Globus pallidus (tissue), 1 donor: Measurements from ENCODE around the gene COL6A2.
"Not testable (repeated sequence)": the region's sequence is repeated elsewhere in the genome, so short reads cannot be mapped to it uniquely, and the experiment has no call there.

Experiments used
- DNase-seq: peaks from one replicate; pipeline ENCODE4 v3.0.0-alpha.2; 2015; ENCODE audit warnings: low spot score

The COL6A2 gene

DNA sequence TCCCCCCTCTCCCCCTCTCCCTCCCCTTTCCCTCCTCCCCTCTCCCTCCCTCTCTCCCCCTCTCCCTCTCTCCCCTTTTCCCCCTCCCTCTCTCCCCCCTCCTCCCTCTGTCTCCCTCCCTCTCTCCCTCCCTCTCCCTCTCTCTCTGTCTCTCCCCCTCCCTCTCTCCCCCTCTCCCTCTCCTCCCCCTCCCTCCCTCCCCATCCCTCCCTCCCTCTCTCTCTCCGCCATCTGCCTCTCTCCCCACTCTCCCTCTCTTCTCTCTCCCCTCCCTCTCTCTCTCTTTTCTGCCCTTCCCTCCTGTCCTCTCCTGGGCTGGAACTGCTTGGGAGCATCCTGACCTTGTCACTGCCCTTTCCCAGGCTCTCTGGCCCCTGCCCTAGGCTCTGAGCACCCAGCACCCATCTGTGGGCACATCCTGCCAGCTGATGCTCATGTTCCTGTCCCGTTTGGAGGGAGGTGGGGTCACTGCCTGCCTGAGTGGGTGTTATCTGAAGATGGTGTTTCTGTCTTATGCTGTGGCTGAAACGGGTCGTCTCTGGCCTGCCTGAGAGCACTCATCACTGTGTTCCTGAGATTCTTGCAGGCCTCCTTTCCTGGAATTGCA, 46.7 kb downstream of the COL6A2 start:
- peak; percentile 56 for DNase-seq

DNA sequence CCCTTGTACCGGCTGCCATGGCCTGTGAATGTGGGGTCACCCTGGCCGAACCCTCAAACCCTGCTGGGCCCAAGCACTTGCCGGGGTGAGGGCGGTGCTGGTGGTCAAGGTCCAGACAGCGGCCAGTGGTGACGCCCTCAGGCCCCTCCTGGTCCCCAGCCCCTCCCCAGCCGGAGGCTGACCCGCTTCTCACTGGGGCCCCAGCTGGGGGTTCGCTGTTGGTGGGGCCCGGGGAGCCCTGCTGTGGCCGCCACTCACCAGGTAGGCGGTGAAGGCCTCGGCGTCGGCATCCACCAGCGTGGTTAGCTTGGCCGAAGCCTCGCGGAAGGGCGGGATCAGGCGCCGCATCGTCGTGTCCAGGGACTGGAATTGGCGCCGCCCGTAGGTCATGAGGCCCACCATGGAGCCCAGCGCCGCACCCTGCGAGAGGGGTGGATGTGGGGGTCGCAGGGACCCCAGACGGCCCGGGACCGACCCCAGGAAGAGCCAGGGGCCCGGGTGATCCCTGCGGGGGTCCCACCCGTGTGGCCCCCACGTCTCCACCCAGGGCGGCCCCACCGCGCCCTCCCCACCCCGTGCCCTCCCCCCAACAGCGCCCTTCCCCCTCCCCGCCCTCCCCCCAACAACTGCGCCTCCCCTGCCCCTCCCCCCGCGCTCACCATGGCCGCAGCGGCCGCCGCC, 47.4 kb downstream of the COL6A2 start:
- DNase-seq, result no peak

- no peak for DNase-seq
These were observed 48.2 kb downstream of the COL6A2 start for GRCh38 chr21:46145840-46146691.

GRCh38 chr21:46146856-46147255, 48.9 kb downstream of the COL6A2 start:
- DNase-seq, result no peak

DNA sequence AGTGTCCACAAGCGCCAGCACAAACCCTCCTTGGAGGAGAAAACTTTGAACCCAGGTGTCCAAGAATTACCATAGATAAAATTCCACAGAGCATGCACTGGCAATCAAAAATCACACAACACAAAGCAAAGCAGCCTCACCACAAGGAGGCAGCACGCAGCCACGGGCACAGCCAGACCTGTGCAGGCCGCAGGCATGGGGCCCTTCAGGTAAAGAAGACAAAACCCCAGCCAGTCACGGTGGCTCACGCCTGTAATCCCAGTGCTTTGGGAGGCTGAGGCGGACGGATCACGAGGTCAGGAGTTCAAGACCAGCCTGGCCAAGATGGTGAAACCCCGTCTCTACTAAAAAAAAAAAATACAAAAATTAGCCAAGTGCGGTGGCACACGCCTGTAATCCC, 49.5 kb downstream of the COL6A2 start:
- not testable (repeated sequence) for DNase-seq

GRCh38 chr21:46148106-46148505, 50.2 kb downstream of the COL6A2 start:
- no peak for DNase-seq

GRCh38 chr21:46149205-46149901, 51.4 kb downstream of the COL6A2 start:
- DNase-seq, result no peak

DNA sequence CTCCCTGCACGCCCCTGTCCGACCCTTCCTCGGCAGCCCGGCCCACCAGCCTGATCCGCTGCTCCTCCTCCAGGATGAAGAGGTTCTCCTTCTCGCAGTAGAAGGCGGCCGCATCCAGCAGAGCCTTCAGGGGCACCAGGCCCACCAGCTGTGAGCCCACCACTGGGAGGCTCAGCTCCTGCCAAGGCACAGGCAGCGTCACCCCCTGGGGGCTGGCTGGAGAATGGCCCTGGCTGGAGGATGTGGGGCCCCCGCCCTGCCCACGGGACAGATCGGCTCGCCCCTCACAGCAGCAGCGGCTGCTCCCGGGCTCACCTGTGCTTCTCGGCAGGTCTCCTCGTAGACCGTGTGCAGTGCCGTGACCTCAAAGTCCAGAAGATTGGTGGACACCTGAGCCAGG, 52.2 kb downstream of the COL6A2 start:
- no peak for DNase-seq

GRCh38 chr21:46150491-46151121, 52.7 kb downstream of the COL6A2 start:
- DNase-seq, result peak; percentile 60

DNA sequence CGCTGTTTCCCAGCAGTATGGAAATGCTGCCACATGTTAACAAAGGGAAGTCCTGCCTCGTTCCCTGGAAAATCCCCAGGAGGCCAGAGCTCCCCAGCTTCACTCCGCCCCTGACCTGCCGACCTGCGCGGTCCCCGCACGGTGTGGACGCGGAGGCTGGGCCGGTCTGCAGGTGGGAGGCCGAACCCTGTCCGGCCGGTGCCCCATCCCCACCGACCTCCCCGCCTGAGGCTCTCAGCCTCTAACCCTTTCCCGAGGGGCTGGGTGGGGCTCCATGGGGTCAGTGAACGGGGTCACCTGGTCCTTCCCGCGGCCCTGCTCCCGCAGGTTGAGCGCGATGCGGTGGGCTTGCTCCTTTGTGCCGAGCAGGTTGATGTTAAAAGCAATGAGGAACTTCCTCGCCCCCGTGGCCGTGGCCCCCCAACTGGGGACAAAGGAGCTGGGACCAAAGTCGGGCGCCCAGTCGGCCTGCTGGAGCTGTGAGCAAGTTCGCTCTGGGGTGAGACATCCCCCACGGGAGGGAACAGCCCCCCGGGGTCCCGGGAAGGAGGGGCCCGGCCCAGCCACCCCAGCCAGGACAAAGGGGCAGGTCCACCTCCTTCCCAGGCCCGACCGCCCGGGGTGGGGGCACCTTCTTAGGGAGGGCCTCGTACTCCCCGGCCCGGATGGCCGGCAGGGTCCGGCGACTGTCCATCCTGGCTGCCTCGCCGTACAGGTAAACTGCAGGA, 53.5 kb downstream of the COL6A2 start:
- DNase-seq, result no peak

DNA sequence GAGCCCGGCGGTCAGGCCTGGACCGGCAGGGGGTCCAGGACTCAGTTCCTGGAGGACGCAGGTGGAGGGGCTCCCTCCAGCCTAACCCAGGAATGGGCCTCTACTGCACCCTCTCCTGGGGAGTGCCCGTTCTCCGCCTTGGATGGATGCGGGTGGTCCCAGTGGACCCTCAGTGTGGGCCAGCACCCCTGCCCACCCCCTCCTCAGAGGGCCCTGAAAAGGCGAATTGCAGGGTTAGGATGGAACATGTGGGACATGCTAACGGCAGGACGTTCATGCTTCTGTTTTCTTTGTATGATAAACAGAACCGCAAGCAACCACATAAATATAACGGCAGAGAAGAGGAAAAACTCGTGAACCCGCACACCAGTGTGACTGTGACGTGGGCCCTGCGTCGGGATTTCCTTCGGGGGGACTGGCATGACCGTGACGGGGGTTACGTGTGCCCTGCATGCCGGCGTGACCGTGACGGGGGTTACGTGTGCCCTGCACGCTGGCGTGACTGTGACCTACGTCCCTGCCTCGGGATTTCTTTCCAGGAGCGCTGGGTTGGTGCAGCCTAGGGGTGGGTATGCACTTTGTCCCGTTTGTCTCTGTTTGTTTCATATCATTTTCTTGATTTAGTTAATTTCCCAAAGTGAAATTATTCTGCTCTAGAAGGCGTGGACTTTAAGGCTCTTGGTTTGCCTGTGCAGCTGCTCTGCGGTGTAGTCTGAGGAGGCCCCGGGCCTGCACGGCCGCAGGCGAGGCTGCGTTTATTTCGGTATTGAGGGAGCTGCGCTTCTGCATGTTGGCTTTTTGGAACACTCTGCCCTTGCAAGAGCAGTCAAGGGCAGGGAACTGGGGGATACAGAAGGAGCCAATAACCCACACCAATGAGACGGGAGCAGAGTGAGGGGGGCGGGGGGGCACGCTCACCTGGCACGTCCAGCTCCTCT, 54.3 kb downstream of the COL6A2 start:
- no peak for DNase-seq

GRCh38 chr21:46152927-46153246, 55.0 kb downstream of the COL6A2 start:
- DNase-seq, result no peak

DNA sequence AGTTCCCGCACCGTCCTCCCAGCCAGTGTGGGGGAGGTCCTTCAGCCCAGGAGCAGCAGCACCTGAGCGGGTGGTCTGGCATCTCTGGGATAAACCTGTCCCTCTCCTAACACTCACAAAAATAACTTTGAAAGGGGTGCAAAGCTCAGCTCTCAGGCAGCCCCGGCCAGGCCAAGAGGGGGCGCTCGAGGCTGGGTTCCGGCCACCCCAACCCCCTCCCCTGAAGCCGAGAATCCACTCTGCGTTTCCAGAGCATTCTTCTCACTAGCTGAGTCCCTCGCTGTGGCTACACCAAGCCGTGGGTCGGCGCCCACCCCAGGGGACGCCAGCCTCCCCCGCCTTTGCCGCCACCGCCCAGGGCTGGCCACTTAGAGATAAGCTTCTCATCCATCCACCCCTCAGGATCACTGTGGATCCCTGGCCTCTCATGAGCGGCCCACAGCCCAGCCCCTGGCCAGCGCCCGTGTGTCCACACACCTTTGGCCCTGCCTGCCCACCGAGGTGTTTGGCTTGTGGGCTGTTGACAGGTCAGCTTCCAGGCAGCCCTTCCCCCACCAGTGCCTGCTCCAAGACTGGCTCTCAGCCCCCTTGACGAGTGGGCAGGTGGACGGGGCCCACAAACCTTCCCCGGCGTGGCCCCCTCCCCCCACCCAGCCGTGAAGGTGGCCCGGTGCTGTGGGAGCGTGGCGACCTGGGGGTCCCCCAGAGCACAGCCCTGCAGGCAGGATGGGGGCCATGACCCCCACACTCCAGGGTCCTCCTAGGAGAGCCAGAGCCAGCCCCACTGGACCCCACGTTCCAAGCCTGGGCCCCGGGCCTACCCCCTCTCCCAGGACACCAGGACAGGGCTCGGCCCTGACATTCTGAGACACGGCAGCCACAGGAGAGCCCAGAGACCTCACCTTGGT, 55.6 kb downstream of the COL6A2 start:
- peak; percentile 48 for DNase-seq

DNA sequence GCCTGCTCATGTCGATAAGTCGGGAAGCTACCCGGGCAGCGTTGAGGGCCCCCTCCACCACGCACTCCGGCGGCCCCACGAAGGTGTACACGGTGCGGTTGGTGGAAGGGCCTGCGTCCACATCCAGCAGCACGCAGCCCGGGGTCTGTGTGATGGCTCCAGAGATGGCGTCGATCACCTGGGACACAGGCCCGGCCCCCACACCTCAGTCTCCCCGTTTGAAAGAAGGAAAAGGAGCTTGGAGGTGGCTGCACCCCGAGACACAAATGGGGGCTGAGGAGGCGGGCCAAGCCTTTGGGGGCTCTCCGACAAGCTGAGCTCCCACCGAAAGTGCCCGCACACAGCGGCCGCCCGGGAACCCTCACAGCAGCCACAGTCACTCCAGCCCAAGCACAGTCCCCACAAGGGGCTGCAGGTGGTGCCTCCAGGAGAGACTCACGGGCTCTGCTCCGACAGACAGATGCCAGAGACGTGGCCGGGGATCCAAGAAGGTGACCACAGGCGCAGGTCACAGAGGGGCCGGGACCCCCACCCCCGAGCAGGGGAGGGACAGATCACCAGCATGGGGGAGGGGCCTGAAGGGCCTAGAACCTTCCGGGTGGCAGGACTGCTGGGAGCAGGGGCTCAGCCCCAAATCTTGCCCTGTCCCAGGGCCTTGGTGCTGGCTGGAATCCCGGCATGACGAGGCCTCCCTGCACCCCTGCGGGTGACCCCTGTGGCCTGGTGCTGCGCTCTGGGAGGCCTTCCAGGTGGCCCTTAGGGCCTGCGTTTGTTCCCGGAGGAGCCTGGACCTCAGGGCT, 56.4 kb downstream of the COL6A2 start:
- DNase-seq, result no peak

- no peak for DNase-seq
These were observed 57.1 kb downstream of the COL6A2 start for GRCh38 chr21:46154955-46155513.

GRCh38 chr21:46155514-46156377, 57.8 kb downstream of the COL6A2 start, which contains the start of gene FTCD:
Gene FTCD (minus strand): TSS chr21:46155579. CDS start chr21:46155523, 56 bp downstream.
- no peak for DNase-seq

GRCh38 chr21:46156378-46156645, 58.4 kb downstream of the COL6A2 start:
- no peak for DNase-seq
